ENCODE measurements around the gene LY6G6F. TPM values are rescaled to one million over a fixed set of nuclear protein-coding genes. Genes with fewer than 3 reads are reported as not detected.
A peak's percentile ranks its signal among the peaks of the same experiment; 100 is the strongest.

LY6G6F gene
- total RNA-seq, 1 donor from 2014 or later: not detected

DNA sequence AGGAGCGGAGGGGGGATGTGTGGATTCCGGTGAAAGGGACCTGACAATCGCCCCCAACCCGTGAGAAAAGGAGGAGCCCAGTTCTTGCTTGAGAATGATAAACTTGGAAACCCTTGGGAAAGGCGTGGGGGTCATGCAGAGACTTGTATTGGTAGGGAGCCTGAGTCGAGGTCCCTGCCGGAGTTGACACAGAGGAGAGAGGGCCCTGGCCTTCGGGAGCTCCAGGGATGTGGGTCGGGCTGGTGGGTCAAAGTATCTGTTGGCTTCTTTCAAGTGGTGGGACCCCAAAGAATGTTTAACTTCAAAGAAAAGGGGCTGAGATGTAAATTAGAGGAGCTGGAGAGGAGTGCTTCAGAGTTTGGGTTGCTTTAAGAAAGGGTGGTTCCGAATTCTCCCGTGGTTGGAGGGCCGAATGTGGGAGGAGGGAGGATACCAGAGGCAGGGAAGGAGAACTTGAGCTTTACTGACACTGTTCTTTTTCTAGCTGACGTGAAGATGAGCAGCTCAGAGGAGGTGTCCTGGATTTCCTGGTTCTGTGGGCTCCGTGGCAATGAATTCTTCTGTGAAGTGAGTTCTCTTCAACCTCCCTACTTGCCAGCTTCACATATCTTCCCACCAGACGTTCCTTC lies 40.2 kb upstream of the LY6G6F start:
- peaks cover 38% of the 10 kb centered on the region for H3K4me1 Mint-ChIP-seq (ENCODE audit: unreplicated experiment)
- no peaks in the 10 kb centered on the region for H3K27me3 Mint-ChIP-seq (ENCODE audit: unreplicated experiment)
- H3K36me3 Mint-ChIP-seq (ENCODE audit: unreplicated experiment): peaks cover 36% of the 10 kb centered on the region
- peak overlapping the region; percentile 96 for H3K27ac Mint-ChIP-seq (ENCODE audit: unreplicated experiment)
- peak overlapping the region; percentile 95 for H3K4me3 Mint-ChIP-seq (ENCODE audit: unreplicated experiment)
- DNase-seq (ENCODE audit: extremely low spot score, unreplicated experiment): no peak
- TF ChIP-seq, protein P1, sequence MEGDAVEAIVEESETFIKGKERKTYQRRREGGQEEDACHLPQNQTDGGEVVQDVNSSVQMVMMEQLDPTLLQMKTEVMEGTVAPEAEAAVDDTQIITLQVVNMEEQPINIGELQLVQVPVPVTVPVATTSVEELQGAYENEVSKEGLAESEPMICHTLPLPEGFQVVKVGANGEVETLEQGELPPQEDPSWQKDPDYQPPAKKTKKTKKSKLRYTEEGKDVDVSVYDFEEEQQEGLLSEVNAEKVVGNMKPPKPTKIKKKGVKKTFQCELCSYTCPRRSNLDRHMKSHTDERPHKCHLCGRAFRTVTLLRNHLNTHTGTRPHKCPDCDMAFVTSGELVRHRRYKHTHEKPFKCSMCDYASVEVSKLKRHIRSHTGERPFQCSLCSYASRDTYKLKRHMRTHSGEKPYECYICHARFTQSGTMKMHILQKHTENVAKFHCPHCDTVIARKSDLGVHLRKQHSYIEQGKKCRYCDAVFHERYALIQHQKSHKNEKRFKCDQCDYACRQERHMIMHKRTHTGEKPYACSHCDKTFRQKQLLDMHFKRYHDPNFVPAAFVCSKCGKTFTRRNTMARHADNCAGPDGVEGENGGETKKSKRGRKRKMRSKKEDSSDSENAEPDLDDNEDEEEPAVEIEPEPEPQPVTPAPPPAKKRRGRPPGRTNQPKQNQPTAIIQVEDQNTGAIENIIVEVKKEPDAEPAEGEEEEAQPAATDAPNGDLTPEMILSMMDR (IDR thresholded peaks at IDR 0.05): no peak
- no peaks in the 10 kb centered on the region for H3K9me3 Mint-ChIP-seq (ENCODE audit: unreplicated experiment)

DNA sequence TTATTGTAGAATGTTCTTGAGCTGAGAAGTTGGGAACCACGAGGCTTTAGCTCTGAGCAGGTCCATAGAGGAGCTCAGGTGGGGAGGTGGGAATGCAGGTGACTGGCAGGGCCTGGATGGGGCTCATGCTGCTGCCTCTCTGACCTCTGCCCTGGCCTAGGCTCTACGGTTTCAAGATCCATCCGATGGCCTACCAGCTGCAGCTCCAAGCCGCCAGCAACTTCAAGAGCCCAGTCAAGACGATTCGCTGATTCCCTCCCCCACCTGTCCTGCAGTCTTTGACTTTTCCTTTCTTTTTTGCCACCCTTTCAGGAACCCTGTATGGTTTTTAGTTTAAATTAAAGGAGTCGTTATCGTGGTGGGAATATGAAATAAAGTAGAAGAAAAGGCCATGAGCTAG lies 37.0 kb upstream of the LY6G6F start, which contains the start of gene LY6G5B:
LY6G5B (plus strand) TSS at position 301 of the 400 bp plus-strand sequence. CDS start 975 bp downstream, outside the sequence.
- Mint-ChIP-seq H3K27ac (ENCODE audit: unreplicated experiment) (no peak within 1 kb of the TSS), H3K4me3 (ENCODE audit: unreplicated experiment) (no peak within 1 kb of the TSS), H3K36me3 (ENCODE audit: unreplicated experiment) (peaks cover 32% of the 10 kb centered on the region), H3K9me3 (ENCODE audit: unreplicated experiment) (no peaks in the 10 kb centered on the region), H3K4me1 (ENCODE audit: unreplicated experiment) (peaks cover 15% of the 10 kb centered on the region), H3K27me3 (ENCODE audit: unreplicated experiment) (no peaks in the 10 kb centered on the region)
- TF ChIP-seq, protein P1 (IDR thresholded peaks at IDR 0.05): no peak
- DNase-seq (ENCODE audit: extremely low spot score, unreplicated experiment): no peak

DNA sequence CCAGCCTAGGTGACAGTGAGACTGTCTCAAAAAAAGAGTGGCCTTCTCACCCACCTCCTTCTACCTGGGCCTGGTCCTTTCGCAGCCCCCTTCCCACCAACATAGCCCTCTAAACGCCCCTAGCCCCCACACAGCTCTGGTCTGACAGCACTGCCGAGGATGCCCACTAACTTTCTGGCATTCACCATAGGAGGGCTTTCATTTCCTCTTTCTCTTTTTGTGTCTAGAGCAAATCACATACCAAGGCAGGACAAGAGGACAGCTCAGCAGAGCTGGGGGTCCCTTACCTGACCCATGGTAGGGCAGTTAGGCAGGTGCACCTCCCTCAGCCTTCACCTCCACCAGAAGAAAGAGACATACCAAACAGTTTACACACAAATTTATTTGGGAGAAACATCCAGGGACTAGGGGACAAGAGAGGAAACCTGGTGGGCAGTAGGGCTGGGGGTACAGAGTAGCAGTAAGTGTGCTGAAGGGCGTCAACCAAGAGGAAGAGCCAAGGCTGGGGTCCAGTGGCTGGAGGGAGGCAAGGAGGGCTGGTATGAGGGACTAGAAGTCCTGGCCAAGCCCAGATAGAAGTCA lies 30.3 kb upstream of the LY6G6F start:
- no peak overlapping the region for H3K27ac Mint-ChIP-seq (ENCODE audit: unreplicated experiment)
- H3K9me3 Mint-ChIP-seq (ENCODE audit: unreplicated experiment): no peaks in the 10 kb centered on the region
- no peaks in the 10 kb centered on the region for H3K27me3 Mint-ChIP-seq (ENCODE audit: unreplicated experiment)

DNA sequence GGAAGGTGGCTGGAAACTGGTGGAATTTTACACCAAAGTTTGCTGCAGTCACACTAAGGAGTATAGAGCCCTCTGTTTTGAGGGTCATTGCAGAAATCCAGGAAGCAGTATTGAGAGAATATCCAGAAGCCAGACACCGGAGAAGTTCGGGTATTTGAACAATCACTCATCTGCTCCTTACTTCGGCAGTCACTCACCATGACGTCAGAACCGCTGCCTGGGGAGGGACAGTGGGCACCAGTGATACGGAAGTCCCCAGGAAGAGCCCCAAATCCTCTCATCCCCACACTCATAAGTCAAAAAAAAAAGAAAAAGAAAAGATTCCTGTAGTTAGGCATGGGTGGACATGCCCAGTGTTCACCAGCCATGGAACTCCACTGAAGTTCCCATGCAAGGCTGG lies 29.8 kb upstream of the LY6G6F start:
- H3K27ac Mint-ChIP-seq (ENCODE audit: unreplicated experiment): no peak overlapping the region
- H3K9me3 Mint-ChIP-seq (ENCODE audit: unreplicated experiment): no peaks in the 10 kb centered on the region
- H3K27me3 Mint-ChIP-seq (ENCODE audit: unreplicated experiment): no peaks in the 10 kb centered on the region
- peaks cover 7% of the 10 kb centered on the region for H3K36me3 Mint-ChIP-seq (ENCODE audit: unreplicated experiment)
- no peak overlapping the region for H3K4me3 Mint-ChIP-seq (ENCODE audit: unreplicated experiment)
- peaks cover 16% of the 10 kb centered on the region for H3K4me1 Mint-ChIP-seq (ENCODE audit: unreplicated experiment)
- TF ChIP-seq, protein P1 (IDR thresholded peaks at IDR 0.05): no peak
- no peak for DNase-seq (ENCODE audit: extremely low spot score, unreplicated experiment)

More for the DNA sequence above, 30.3 kb upstream of the LY6G6F start:
- Mint-ChIP-seq H3K4me3 (ENCODE audit: unreplicated experiment) (no peak overlapping the region), H3K36me3 (ENCODE audit: unreplicated experiment) (peaks cover 8% of the 10 kb centered on the region), H3K4me1 (ENCODE audit: unreplicated experiment) (peaks cover 14% of the 10 kb centered on the region)
- DNase-seq (ENCODE audit: extremely low spot score, unreplicated experiment): no peak
- TF ChIP-seq, protein P1 (IDR thresholded peaks at IDR 0.05): no peak

DNA sequence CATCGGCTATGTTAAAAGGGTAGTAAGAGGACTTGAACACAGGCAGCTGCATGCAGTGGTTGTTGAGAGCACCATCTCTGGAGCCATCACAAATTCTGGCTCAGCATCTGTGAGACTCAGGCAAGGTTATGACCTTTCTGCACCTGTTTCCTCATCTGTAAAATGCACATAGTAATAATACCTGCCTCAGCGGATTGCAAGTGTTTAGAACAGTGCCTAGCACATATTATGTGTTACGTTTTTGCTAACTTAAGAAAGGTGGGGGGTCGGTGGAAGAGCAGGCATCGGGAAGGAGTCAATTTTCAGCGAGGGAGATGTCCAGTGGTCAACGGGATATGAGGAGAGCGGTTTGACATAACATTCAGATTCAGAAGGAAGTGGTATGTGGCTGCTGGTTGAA lies 28.7 kb upstream of the LY6G6F start:
- Mint-ChIP-seq H3K9me3 (ENCODE audit: unreplicated experiment) (no peaks in the 10 kb centered on the region), H3K27ac (ENCODE audit: unreplicated experiment) (no peak overlapping the region), H3K4me3 (ENCODE audit: unreplicated experiment) (no peak overlapping the region), H3K27me3 (ENCODE audit: unreplicated experiment) (no peaks in the 10 kb centered on the region), H3K36me3 (ENCODE audit: unreplicated experiment) (no peaks in the 10 kb centered on the region), H3K4me1 (ENCODE audit: unreplicated experiment) (peaks cover 16% of the 10 kb centered on the region)
- TF ChIP-seq, protein P1 (IDR thresholded peaks at IDR 0.05): no peak
- no peak for DNase-seq (ENCODE audit: extremely low spot score, unreplicated experiment)
